Fibroblast of villous mesenchyme (primary cell): Measurements from ENCODE around the gene RBM39. TPM values are rescaled to one million over a fixed set of nuclear protein-coding genes. Genes with fewer than 3 reads are reported as not detected.
"Not testable (repeated sequence)": the region's sequence is repeated elsewhere in the genome, so short reads cannot be mapped to it uniquely, and the experiment has no call there.

ENCODE experiments used
- DNase-seq: peaks from one replicate; pipeline ENCODE4 v3.0.0-alpha.2; 2010; ENCODE audit warnings: low read depth
- H3K4me3 ChIP-seq: 2 replicates; pipeline ENCODE4 v1.5.1; 2011; ENCODE audit warnings: low read depth, mild to moderate bottlenecking, low read length
- CTCF ChIP-seq: IDR thresholded peaks from 2 replicates; pipeline ENCODE4 v1.5.1; 2012; ENCODE audit warnings: low read depth, mild to moderate bottlenecking, low read length; ENCODE audit not compliant: insufficient read depth
- total RNA-seq: library from RNA; depleted of rRNA; stranded (reverse); fragments of >200 nt; gene quantifications from 2 replicates; pipeline ENCODE4 v1.2.3, GENCODE V29; 2012

Gene RBM39
- total RNA-seq, 1 donor = 372 TPM

GRCh38 chr20:35690265-35690664, 51.8 kb downstream of the RBM39 start:
- no peak for DNase-seq
- H3K4me3 ChIP-seq = no peak overlapping the region
- no peak for TF ChIP-seq CTCF

- H3K4me3 ChIP-seq, DNase-seq: not testable (repeated sequence)
- peak; percentile 31 for TF ChIP-seq CTCF
Observed at GRCh38 chr20:35686872-35687271, 55.2 kb downstream of the RBM39 start.

GRCh38 chr20:35685368-35685767, 56.7 kb downstream of the RBM39 start:
- DNase-seq, H3K4me3 ChIP-seq: not testable (repeated sequence)

GRCh38 chr20:35681960-35682359, 60.1 kb downstream of the RBM39 start:
- no peak overlapping the region for H3K4me3 ChIP-seq
- DNase-seq = peak; percentile 62
- no peak for TF ChIP-seq CTCF

- TF ChIP-seq CTCF = no peak
- H3K4me3 ChIP-seq = no peak overlapping the region
- no peak for DNase-seq
Observed at GRCh38 chr20:35680452-35681183, 61.4 kb downstream of the RBM39 start.

- TF ChIP-seq CTCF = no peak
- DNase-seq = no peak
- H3K4me3 ChIP-seq = no peak overlapping the region
Observed at GRCh38 chr20:35674921-35675320, 67.1 kb downstream of the RBM39 start.

GRCh38 chr20:35673884-35674283, 68.2 kb downstream of the RBM39 start:
- no peak for DNase-seq
- no peak overlapping the region for H3K4me3 ChIP-seq
- TF ChIP-seq CTCF = no peak
